HEK293 (cell line): ENCODE measurements around the gene P4HA1.

Experiments used
- CTCF ChIP-seq: fragments of 450-650 bp; formaldehyde crosslinking; IDR thresholded peaks from 2 replicates; pipeline ENCODE4 v1.5.1; 2016; ENCODE audit warnings: missing biosample characterization, missing genetic modification characterization
- HOXA7 ChIP-seq: sonication (generic); formaldehyde crosslinking; IDR thresholded peaks from 2 replicates; pipeline ENCODE4 v1.8.1; 2022; ENCODE audit warnings: missing genetic modification reagents, borderline replicate concordance
- PRDM4 ChIP-seq: fragments of 450-650 bp; formaldehyde crosslinking; IDR thresholded peaks from 2 replicates; pipeline ENCODE4 v1.5.1; 2017; ENCODE audit warnings: missing biosample characterization, missing genetic modification characterization
- SP2 ChIP-seq: fragments of 450-650 bp; formaldehyde crosslinking; IDR thresholded peaks from 2 replicates; pipeline ENCODE4 v1.5.1; 2016; ENCODE audit warnings: missing biosample characterization, missing genetic modification characterization
- ZNF148 ChIP-seq: fragments of 450-650 bp; formaldehyde crosslinking; IDR thresholded peaks from 2 replicates; pipeline ENCODE4 v1.5.0; 2017; ENCODE audit warnings: missing biosample characterization, missing genetic modification characterization, borderline replicate concordance
- ZNF26 ChIP-seq: fragments of 450-650 bp; formaldehyde crosslinking; IDR thresholded peaks from 2 replicates; pipeline ENCODE4 v1.5.1; 2016; ENCODE audit warnings: missing biosample characterization, missing genetic modification characterization
- ZNF433 ChIP-seq: fragments of 450-650 bp; formaldehyde crosslinking; IDR thresholded peaks from 2 replicates; pipeline ENCODE4 v1.5.1; 2016; ENCODE audit warnings: missing biosample characterization, missing genetic modification characterization, low read depth
- ZNF624 ChIP-seq: fragments of 450-650 bp; formaldehyde crosslinking; IDR thresholded peaks from 2 replicates; pipeline ENCODE4 v1.5.1; 2017; ENCODE audit warnings: missing biosample characterization, missing genetic modification characterization
- ZNF837 ChIP-seq: fragments of 450-650 bp; formaldehyde crosslinking; IDR thresholded peaks from 2 replicates; pipeline ENCODE4 v1.5.1; 2016; ENCODE audit warnings: missing biosample characterization, missing genetic modification characterization
- ZSCAN18 ChIP-seq: fragments of 450-650 bp; formaldehyde crosslinking; IDR thresholded peaks from 2 replicates; pipeline ENCODE4 v1.5.1; 2016; ENCODE audit warnings: missing biosample characterization, missing genetic modification characterization

GRCh38 chr10:73131913-73132686, 35.4 kb upstream of the P4HA1 start:
- TF ChIP-seq PRDM4 (tag by site-specific recombination), result no peak
- TF ChIP-seq ZNF624, result no peak
- TF ChIP-seq ZNF26 (tag by site-specific recombination), result no peak
- TF ChIP-seq CTCF, result no peak
- TF ChIP-seq HOXA7, result no peak
- no peak for TF ChIP-seq ZSCAN18 (tag by site-specific recombination)
- TF ChIP-seq ZNF148 (tag by site-specific recombination), result no peak
- no peak for TF ChIP-seq ZNF433
- no peak for TF ChIP-seq SP2 (tag by site-specific recombination)
- TF ChIP-seq ZNF837 (tag by site-specific recombination), result no peak
